HG02973 (cell line): Measurements from ENCODE around the gene ABHD14A.
"Not testable (repeated sequence)": the region's sequence is repeated elsewhere in the genome, so short reads cannot be mapped to it uniquely, and the experiment has no call there.

Experiments
- ATAC-seq: cut with Tn5 transposase; IDR thresholded peaks from one replicate; pipeline ENCODE4 v1.9.1; 2021; ENCODE audit warnings: moderate library complexity; ENCODE audit not compliant: unreplicated experiment

Gene ABHD14A

DNA sequence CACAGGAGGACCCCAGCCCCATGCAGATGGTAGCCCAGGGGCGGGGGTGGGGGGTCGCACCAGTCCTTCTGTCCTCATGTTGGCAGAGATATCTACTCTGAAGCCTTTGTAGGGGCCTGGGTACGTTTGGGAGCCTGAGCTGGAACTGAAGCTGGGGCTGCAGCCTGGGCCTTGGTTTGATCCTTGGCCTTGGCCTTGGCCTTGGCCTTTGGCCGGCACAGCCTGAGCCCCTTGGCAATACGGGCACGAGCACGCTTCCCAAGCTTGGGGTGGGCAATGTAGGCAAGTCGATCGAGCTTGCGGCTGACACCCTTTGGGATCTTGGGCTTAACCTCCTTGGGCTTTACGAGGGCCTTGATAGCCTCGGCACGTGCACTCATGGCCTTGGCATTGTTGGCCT lies 18.8 kb downstream of the ABHD14A start:
- not testable (repeated sequence) for ATAC-seq

DNA sequence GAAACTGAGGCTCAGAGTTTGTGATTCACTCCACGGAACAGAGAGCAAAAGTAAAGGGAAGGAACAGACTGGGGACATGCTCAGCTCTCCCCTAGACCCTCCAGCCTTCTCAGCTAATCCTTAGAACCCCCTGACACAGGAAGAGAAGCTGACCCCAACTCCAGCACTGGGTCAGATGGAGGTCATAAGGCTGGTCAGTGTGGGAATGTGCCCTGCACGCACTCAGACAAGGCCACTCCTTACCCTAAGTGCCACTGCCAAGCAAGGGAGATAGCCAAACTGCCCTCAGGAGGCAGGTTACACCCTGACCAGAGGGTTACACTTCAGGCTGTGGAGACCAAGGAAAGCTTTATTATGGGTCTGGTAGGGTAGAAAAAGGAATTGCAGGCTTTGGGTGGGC lies 19.7 kb downstream of the ABHD14A start:
- no peak for ATAC-seq

DNA sequence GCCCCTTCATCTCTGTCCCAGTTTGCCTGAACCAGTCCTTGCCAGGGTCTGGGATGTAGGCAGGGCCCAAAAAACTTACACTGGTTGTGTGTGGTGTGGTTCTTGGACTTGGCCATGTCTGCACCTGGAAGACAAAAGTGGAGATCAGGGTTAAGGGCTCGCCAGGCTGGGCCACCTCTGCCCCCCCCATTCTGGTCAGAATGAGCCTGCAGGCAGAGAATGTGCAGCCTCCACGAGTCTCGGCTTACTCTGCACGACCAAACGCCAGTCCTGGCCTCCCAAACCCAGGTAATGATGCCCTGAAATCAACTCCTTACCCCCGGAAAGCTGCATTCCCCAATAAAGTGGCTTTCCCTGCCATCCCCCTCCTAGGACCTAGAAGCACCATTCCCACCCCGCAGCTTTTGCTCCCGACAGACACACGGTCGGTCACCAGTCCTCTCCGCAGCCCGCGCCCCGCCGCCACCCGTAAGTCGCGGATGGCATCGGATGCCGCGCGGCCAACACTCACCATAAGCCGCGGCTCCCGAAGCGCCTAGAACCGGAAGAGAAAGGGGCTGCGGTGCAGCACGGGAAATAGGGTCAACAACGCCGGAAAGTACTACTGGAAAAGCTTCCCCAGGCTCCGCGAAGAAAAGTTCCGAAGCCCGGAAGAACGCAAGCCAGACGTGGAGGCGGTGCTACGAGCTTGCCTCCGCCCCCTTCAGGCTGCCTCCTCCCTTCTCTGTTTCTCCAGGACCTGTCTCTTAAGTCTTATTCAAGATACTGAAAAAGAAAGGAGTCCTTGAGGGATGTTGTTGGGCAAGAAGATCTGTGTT lies 20.7 kb downstream of the ABHD14A start, which contains the start of gene RPL29:
RPL29 (minus strand) TSS at position 550 of the 818 bp plus-strand sequence; CDS start at position 116, 434 bp downstream.
- peak; percentile 72 for ATAC-seq

DNA sequence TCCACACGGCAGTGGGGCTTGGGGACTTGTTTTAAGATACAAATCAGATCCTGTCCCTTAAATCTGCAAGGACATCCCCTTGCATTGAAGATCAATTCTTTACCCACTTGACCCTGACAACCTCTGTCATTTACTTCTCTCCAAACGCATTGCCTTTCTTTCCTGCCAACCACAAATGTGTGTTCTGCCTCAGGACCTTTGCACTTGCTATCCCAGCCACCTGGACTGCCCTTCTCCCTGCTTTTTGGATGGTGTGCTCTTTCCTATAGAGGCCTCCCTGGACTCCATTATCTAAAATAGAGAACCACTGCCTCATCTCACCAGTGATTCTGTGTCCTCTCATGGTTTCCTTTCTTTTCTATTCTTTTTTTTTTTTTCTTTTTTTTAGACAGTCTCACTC lies 22.3 kb downstream of the ABHD14A start:
- ATAC-seq: no peak

DNA sequence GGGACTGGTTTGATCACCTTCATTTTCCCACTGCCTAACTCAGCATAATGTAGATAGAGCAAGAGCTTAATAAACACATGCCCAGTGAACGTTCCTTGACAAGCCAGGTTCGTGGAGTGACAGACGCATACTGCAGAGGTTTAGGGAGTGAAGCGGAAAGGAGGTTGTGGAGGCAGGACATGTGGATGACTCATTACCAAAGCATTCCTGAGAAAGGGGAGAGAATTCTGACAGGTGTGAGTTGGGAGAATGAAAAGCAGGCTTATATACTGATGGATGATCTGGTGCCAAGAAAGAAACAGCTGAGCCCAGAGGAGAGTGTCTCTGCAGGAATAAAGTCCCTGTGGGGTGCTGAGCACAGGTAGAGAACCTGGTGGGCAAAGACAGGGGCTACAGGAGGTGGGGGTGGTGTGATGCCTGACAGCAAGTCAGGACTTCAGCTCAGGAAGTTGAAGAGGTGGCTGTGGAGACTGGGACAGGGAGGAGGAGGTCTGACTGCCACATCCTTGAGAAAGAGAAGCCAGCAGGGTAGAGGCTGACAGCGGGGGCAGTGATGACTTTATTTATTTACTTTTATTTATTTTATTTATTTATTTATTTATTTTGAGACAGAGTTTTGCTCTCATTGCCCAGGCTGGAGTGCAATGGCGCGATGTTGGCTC lies 23.2 kb downstream of the ABHD14A start:
- no peak for ATAC-seq

DNA sequence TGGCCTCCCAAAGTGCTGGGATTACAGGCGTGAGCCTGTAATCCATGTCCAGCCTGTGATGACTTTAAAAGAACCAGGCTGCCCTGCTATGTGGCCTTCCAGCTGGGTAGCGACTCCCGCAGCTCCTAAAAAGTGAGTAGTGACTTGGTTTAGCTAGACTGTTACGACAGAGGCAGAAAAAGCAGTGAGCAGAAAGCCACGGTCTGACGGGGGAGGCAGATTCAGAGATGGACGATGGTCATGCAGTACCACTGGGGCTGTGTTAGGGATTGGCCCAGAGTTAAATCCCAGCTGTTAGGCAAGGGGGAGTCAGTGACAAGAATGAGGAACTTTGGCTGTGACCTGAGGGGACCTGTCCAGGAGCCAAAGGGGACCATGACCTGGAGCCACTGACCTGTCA lies 23.9 kb downstream of the ABHD14A start:
- no peak for ATAC-seq

DNA sequence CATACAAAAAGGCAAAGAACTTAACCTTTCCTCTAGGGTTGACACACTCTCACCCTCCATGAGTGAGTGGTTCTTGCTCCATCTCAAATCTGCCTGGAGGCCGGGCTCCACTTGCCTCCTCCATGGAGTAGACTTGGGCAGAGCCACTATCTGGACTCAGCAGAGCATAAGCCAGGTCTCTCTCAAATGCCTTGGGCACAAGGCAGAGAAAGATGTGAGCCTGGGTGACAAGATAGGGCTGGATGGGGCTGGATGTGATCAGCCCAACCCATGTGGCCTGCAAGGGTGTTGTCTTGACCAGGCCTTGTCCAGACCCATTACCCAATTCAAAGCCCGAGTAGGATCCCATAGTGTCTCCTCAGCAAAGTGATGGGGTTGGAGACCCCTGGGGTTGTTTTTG lies 25.0 kb downstream of the ABHD14A start:
- no peak for ATAC-seq

DNA sequence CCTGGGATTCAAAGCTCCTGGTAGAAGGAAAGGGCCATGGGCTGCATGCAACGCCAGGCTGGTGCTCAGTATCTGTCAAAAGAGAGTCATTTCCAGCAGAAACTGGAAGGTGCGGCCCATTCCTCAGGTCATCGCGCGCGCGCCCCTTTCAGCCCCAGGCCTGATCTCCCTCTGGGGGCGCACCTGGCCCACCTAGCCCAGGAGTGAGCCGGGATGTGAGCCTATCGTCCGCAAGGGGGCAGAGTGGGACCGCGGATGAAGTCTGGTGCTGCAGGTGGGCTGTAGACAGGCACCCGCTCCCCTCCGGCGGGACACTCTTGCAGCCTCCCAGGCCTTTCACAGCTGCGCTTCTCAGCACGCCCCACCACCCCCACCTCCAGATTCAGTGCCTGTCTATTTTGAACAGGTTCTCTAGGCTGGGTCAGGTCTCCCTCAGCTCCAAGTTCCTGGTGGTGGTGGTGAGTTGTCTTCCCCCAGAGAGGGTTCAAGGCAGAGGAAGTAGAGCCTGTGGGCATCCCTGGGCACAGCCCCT lies 26.6 kb downstream of the ABHD14A start:
- ATAC-seq: peak; percentile 78

DNA sequence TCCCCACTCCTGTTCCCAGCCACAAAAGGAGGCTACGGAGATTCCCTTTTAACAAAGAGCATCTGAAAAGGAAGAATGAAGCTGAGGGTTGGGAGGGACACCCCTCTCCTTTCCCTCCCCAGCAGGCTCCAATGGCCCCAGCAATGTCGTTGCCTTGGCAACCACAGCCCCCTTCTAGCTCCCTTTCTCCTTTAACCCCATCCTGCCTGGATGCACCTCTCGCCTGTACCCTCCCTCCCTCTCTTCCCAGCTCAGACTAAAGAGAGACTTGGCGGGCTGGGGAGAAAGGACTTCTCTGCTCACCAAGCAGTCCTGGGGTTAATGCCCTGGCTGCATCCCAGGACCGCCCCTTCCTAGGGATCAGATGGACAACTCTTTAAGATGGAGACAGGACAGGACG lies 27.9 kb downstream of the ABHD14A start:
- no peak for ATAC-seq

DNA sequence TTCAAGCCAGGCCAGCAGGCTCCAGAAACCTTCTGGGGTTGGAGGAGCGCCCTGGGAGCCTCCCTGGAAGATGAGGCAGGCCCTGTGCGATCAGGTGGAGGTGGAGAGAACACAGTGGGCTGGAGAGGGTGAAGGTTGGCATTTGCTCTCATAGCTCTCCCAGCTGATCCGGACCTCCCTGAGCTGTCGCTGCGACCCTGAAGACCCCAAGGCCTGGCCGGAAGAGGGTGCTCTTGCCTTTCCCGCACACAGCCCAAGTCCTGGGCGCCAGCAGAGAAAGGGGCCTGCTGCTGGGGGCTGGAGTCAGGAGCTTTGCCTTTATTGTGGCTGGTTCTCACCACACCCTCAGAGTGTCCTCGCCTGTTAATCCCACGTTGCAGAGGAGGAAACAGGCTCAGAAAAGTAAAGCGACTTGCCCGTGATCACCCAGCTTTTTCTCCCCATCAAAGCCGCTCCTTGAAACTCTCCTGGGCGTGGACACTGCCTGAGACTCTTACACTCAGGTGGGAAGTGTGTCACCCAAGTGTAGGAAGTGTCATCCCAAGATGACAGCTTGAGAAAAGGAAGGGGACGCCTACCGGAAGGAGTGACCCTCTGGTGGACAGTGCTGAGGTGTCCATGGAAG lies 29.4 kb downstream of the ABHD14A start:
- no peak for ATAC-seq

DNA sequence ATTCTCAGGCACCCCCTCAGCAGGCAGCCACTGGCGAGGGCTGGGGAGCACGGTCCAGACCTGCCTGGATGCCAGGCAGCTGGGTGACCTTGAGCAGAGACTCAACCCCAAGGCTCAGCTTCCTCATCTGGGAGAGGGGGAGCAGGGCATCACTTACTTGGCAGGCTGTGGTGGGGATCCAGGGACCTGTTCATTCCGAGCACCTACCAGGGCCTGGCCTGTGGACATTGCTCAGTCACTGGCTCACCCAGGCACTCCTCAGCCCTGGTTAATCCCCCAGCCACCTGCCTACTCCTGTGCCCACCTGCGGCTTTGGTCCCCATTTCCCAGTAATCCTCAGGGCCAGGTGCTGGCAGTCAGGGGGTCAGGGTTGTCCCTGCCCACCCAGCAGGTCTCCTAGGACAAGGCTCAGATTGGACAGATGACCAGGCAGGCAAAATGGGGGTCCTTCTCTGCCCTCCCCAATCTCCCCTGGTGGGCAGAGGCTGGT lies 30.1 kb downstream of the ABHD14A start:
- no peak for ATAC-seq

DNA sequence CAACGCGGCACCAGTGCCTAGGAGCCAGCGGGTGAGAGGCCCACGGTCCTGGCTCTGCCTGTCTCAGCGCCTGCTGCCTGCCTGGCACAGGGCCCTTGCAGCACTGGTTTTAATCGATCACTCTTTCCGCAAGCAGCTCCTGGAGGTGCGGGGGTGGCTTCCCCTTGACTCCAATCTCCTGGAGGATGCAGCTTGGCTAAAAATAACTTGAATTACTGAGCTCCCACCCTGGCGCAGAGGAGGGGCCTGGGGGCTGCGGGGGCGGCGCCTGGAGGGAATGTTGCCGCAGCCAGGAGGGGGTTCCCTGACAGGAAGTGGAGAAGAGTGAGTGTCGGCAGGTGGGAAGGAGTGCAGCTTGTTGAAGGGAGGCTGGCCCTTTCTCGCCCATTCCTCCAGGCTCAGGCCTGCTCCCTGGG lies 30.7 kb downstream of the ABHD14A start:
- ATAC-seq: no peak

DNA sequence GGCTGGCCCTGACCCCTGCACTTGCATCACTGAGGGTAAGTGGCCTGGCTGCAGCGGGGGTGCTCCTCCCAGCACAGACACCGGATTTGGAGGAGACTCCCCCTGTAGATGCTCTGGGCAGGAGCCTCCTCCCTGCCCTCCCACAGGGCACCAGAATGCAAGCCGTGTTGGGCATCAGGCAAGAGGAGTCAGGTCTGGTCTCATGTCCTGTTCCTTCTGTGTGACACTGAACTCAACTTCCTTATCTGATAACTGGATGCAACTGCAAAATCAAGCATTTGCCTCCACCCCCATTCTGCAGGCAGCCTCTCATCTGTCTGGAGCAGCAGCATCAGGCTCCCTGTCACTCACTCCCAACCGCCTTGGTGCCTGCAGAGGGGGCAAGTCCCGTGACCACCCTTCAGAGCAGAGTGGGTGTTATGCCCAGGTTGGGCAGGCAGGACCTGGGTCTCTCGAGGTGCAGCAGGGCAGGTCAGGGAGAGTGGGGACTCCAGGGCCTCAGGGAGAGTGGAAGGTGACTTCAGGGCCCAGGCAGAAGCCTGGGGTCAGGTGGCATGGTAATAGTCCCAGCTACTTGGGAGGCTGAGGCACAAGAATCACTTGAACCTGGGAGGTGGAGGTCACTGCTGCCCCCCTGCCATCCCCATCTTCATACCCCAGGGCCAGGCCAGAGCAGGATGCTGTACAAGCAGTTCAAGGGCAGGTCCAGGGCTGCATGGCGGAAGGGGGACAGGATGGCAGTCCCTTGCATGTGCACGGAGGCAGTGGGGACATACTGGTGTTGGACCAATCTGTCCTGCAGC lies 31.4 kb downstream of the ABHD14A start:
- no peak for ATAC-seq

DNA sequence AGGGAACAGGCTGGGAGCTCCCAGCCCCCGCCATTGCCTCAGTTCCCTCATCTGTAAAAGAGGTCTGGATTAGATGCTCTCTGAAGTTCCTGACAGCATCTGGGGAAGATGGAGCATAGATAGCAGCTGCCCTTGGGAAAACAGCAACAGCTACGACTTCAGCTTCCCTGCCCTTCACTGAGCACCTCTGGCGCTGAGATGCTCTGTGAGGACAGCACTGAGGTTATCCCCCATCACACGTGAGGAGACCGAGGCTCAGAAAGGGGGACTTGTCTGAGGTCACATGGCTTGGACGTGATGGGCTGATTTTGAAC lies 31.9 kb downstream of the ABHD14A start:
- ATAC-seq: no peak

DNA sequence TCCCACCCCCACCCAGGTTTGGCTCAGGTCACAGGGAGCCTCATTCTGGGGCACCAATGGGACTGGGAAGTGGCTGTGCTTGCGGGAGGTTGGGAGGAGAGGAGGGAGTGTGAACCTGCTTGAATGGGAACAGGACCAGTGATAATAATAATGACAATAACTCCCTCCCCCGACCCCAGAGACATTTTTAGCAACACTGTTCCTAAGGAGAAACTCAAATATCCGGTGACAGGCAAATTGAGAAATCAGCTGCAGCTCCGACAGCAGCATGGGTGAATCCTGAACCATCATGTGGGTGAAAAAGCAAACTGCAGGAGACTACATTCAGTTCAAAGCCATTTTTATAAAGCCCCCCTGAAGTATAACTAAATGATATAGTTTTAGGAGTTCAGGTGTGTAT lies 32.4 kb downstream of the ABHD14A start:
- no peak for ATAC-seq

DNA sequence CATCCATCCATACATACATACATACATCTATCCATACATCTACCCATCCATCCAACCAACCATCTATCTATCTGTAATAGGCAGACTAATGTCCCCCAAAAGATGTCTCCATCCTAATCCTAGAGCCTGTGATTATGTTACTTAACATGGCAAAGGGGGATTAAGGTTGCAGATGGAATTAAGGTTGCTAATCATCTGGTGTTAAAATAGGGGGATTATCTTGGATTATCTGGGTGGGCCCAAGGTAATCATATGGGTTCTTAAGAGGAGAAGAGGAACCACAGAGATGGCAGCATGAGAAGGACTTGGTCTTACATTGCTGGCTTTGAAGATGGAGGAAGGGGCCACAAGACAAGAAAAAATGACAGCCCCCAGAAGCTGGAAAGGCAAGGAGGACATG lies 35.6 kb downstream of the ABHD14A start:
- ATAC-seq: no peak

DNA sequence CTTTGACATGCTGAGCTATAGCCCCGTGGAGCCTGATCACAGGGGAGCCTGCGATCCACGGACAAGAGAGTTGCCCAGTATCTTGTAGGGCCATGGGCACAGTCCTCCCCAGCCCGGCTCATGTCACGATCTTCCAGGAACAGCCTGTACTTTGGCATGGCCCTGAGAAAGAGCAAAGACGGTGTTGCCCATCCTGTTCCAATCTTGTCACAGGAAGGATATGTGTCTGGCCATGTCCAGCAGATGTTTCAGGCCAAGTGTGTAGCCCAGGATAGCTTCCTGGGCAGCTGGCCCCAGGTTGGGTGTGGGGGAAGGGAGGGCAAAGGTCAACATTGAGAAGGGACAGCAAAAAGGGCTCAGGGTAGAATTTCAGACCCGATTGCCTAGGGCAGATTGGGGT lies 37.8 kb downstream of the ABHD14A start:
- ATAC-seq: no peak

DNA sequence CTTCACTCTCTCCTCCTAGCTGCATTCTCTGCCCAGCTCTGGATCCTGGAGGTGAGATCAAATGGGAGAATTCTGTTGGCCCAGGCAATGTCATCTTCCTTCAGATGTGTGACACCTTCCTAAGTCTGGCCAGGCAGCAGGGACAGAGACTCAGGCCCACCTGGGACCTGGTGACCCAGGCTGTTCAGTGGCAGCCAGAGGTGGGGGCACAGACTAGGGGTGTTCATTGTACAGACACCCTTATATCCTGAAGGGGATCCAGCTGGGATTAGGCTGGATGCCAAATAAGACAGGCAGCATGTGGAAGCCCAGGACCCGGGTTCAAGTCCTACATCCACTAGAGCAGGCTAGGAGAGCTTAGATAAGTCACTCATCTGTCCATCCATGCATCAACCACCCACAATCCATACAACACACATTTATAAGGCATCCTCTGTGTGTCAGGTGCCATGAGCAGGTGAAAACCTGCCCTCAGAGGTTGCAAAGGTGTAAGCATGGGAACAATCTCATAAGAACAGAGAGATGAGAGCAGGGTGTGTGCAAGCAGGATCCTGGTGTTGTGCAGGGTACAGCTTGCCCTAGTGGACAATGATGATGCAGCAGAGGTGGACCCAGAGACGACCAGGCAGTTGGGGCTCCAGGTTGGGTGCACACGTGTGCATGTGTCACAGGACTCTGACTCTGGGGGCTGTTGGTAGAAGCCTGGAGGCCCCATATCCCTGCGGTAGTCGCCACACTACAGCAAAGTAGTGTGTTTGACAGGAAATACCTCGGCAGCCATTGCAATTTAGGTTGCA lies 39.1 kb downstream of the ABHD14A start:
- no peak for ATAC-seq

DNA sequence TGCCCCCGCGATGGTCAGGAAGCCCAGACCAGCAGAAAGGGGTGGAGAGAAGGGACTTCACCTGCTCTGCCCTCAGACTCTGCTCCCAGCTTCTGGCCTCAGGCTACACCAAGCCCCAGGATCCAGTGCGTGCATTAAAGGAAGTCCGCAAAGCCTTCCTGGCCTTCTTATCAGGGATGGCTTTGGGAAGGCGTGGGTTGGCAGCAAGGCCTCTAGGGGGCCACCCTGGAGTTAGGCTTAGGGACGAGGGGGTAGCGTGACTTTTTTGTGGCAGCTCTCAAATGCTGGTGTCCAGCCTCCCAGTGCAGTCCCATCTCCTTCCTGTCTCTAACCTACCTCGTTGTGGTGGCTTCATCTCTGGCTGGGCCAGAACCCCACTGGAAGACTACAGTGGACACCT lies 39.7 kb downstream of the ABHD14A start:
- ATAC-seq: no peak
